ENCODE measurements around the gene RAP1GAP2.
"Not testable (repeated sequence)": the region's sequence is repeated elsewhere in the genome, so short reads cannot be mapped to it uniquely, and the experiment has no call there.

The RAP1GAP2 gene

DNA sequence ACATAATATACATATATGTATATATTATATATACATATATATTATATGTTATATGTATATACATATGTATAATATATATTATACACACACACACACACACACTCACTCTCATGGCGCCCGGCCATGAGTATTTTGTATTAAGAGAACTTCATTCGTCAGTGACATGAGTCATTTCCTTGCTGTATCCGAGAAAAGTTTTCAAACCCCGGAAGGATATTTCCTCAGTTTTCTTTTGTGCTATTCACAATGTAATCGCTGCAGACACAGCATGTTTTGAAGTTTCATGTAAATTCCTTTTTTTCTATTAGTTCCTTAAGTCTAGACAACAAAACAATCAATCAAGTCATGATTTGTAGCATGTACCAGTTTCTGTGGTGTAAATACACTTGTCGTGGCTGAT lies 233.9 kb downstream of the RAP1GAP2 start:
- DNase-seq (ENCODE audit: insufficient read length, low spot score) (no peak), FAIRE-seq (no peak)

DNA sequence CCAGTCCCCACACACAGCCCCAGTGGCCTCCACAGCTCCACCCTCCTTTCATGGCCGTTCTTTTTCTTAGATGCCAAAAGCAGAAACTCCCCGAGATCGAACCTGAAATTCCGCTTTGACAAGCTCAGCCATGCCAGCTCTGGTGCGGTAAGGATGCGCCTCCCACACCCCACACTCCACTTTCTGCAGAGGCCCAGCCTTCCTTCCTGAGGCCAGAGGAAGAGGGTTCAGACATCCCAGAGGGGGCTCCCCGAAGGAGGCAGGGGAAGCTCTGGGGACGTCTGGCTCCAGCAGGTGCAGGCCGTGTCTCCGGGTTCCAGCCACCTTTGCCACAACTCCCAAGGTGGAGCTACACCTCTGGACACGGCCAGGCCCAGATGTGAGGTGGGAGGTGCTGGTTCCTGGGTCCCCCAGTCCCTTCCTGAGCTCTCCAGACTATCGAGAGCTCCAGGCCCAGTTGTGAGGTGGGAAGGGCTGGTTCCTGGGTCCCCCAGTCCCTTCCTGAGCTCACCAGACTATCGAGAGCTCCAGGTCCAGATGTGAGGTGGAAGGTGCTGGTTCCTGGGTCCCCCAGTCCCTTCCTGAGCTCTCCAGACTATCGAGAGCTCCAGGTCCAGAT lies 234.7 kb downstream of the RAP1GAP2 start:
- FAIRE-seq; DNase-seq (ENCODE audit: insufficient read length, low spot score): not testable (repeated sequence)

More for the DNA sequence above, 233.9 kb downstream of the RAP1GAP2 start:
- TF ChIP-seq PAX5 (IDR thresholded peaks at IDR 0.05; ENCODE audit: insufficient read depth, low read length, severe bottlenecking) (no peak), SPI1 (IDR thresholded peaks at IDR 0.05; ENCODE audit: low read depth, low read length) (no peak), POLR2A (IDR thresholded peaks at IDR 0.05; ENCODE audit: low read depth, low read length) (no peak), POLR2AphosphoS5 (IDR thresholded peaks at IDR 0.05; ENCODE audit: low read depth, low read length) (no peak), POU2F2 (IDR thresholded peaks at IDR 0.05; ENCODE audit: low read depth, low read length) (no peak), TAF1 (IDR thresholded peaks at IDR 0.05; ENCODE audit: low read depth, low read length) (no peak)

DNA sequence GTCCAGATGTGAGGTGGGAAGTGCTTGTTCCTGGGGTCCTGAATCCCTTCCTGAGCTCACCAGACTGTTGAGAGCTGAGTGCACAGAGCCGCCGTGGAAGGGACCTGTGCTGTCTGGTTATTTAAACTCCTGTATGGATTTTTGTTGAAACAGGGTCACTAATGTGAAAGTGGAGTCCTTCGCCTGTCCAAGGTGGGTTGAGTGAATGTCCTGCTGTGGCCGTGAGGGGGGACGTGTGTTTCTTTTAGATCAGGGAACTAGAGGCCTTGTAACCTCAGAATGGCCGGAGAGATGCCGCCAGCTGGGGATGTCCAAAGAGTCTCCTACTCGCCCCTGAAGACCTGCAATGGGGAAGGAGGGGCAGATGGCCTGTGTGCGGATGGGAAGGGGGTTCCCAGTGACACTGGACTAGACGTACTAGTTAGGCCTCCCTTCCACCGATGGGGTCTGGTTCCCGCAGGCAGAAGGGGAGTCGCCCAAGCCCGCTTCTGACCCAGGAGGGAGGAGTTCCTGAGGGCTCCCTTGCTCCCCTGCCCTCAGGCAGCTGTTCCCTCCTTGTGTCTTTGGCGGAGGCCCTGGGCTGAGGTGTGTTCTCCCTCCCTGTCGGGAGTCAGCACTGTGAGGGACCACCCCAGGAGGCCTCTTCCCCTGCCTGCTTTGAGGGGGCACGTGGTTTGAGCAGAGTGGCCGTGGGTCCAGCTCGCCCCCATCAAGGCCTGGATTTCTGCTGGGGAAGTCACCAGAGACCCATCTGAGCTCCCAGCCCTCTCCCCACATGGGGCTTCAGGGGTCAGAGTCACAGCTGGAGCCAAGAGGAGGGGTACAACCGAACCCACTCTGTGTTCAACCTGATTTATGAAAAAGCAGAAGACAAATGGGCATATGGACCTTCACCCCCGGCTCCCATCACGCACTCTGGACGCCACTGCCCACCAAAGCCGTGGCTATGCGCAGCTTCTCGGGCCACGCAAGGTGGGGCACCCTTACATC lies 236.3 kb downstream of the RAP1GAP2 start:
- DNase-seq (ENCODE audit: insufficient read length, low spot score) (no peak), FAIRE-seq (no peak)
- TF ChIP-seq TAF1 (IDR thresholded peaks at IDR 0.05; ENCODE audit: low read depth, low read length) (no peak), POU2F2 (IDR thresholded peaks at IDR 0.05; ENCODE audit: low read depth, low read length) (no peak), SPI1 (IDR thresholded peaks at IDR 0.05; ENCODE audit: low read depth, low read length) (no peak), POLR2A (IDR thresholded peaks at IDR 0.05; ENCODE audit: low read depth, low read length) (no peak), POLR2AphosphoS5 (IDR thresholded peaks at IDR 0.05; ENCODE audit: low read depth, low read length) (no peak), PAX5 (IDR thresholded peaks at IDR 0.05; ENCODE audit: insufficient read depth, low read length, severe bottlenecking) (no peak)

DNA sequence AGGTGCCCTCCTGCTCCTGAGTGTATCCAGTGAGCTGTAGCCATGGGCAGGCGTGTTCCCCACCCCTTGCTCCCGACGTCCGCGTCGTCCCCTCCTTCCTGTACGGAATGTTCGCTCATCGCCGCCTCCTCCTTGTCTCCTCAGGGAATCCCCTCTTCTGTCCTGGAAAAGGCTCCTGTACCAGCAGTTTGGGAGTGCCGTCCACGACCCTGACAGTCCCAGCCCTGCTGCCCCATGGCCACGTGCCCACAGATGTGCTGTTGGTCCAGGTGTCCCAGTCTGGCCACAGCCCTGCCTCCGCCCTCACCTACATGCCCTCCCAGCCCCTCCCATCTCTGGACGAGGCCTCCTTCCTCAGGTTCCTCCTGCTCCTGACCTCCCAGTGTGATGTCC lies 237.0 kb downstream of the RAP1GAP2 start:
- FAIRE-seq = no peak
- no peak for DNase-seq (ENCODE audit: insufficient read length, low spot score)
- TF ChIP-seq TAF1 (IDR thresholded peaks at IDR 0.05; ENCODE audit: low read depth, low read length) (no peak), PAX5 (IDR thresholded peaks at IDR 0.05; ENCODE audit: insufficient read depth, low read length, severe bottlenecking) (no peak), POLR2AphosphoS5 (IDR thresholded peaks at IDR 0.05; ENCODE audit: low read depth, low read length) (no peak), SPI1 (IDR thresholded peaks at IDR 0.05; ENCODE audit: low read depth, low read length) (no peak), POLR2A (IDR thresholded peaks at IDR 0.05; ENCODE audit: low read depth, low read length) (no peak), POU2F2 (IDR thresholded peaks at IDR 0.05; ENCODE audit: low read depth, low read length) (no peak)

DNA sequence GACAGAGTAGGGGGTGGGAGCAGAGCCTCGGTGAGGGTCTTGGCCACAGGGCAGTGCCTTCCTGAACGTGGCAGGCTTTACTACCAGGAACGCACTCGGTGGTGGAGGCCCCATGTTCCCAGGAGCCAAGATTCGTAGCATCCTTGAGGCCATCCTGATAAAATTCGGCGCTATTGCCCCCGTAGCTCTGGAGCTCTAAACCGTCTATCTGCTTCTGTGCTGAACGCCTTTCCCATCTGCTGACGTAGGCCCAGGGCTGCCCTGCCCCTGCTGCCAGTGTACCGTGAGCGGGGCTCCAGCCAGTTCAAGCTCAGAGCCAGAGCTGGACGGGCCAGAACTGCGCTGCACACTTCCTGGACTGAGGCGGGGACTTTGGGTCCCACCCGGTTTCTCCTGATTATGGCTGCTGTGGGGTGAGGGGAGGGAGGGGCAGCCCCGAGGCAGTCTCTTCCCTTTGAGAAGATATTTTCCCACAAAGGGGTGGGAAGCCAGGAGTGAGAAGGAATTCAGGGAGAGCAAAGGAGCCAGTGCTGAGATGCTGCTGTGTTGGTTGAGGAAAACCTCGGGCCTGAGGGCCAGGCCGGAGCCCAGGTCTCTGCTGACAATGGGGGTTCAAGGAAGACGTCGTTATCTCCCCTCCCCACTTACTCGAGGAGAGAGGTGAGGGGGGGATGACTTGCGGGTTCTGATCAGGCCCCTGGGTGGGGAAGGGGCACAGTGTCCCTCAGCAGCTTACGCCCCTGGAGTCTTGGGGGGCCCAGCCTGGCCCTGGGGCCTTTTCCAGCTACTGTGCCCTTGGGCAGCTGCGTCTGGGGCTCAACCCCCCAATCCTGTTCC lies 237.7 kb downstream of the RAP1GAP2 start:
- TF ChIP-seq POLR2A (IDR thresholded peaks at IDR 0.05; ENCODE audit: low read depth, low read length) (no peak), SPI1 (IDR thresholded peaks at IDR 0.05; ENCODE audit: low read depth, low read length) (no peak), TAF1 (IDR thresholded peaks at IDR 0.05; ENCODE audit: low read depth, low read length) (no peak), POLR2AphosphoS5 (IDR thresholded peaks at IDR 0.05; ENCODE audit: low read depth, low read length) (no peak), PAX5 (IDR thresholded peaks at IDR 0.05; ENCODE audit: insufficient read depth, low read length, severe bottlenecking) (no peak), POU2F2 (IDR thresholded peaks at IDR 0.05; ENCODE audit: low read depth, low read length) (no peak)
- no peak for DNase-seq (ENCODE audit: insufficient read length, low spot score)
- no peak for FAIRE-seq

DNA sequence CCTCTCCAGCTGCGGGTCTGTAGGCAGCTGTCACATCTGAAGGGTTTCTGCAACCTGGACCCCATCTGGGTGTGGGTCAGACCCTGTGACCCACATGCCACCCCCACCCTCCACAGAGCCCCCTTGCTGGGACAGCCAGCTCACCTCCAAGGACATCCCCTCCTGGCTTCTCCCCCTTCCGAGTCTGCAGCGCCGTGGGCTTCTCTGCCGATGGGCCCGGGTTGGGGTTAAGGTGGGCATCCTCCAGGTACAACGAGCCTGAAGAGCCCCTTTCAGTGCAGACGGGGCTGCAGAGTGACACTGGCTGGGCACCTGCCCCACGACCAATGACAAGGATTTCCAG lies 238.3 kb downstream of the RAP1GAP2 start:
- DNase-seq (ENCODE audit: insufficient read length, low spot score) (no peak), FAIRE-seq (no peak)
- no peak for TF ChIP-seq POU2F2 (IDR thresholded peaks at IDR 0.05; ENCODE audit: low read depth, low read length)
- no peak for TF ChIP-seq SPI1 (IDR thresholded peaks at IDR 0.05; ENCODE audit: low read depth, low read length)
- no peak for TF ChIP-seq PAX5 (IDR thresholded peaks at IDR 0.05; ENCODE audit: insufficient read depth, low read length, severe bottlenecking)

DNA sequence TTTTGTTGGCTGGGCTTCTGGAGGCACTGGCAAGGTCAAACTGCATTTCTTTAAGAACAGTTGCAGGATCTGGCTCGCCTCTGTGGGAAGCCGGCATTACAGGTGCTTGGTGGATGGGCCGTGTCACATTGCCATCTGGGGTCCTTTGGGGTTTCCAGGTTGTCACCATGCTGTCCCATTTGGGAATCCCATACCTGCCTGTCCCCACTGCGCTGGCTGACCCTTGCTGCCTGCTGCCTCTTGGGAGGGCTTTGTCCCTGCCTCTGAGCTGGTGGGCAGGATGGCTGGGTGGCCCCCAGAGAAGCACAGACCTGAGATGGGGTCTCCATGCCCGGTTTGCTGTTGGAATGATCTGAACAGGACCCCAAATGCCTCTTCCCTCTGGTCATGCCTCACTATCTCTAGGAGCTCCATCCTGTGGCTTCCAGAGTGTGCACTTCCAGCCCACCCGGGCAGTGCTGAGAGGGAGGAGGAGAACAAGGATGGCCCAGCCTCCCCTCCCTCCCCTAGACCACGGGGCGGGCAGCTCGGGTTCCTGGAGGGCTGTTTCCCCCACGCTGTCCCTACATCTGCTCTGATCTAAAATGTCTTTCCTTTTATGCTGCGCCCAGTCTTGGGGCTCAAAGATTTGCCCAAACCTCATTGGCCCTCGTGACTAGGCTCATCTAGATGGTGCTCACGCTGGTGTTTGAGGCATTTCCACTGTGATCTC lies 239.2 kb downstream of the RAP1GAP2 start:
- DNase-seq (ENCODE audit: insufficient read length, low spot score) (no peak), FAIRE-seq (no peak)
- TF ChIP-seq POU2F2 (IDR thresholded peaks at IDR 0.05; ENCODE audit: low read depth, low read length) (no peak), TAF1 (IDR thresholded peaks at IDR 0.05; ENCODE audit: low read depth, low read length) (no peak), POLR2AphosphoS5 (IDR thresholded peaks at IDR 0.05; ENCODE audit: low read depth, low read length) (no peak)

DNA sequence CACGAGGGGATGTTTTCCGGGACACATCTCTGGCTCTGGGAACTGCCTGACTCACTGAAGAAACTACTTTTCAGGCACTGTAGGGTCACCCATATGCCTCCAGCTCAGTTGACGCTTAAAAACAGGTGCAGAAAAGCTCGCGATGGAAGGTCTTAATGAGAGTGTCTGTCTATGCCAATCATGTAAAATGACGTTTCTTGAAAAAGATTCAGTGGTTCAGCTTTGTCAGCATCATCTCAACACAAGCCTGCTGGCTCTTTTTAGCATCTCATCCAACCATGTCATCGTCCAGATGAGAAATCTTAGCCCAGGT lies 239.7 kb downstream of the RAP1GAP2 start:
- TF ChIP-seq POU2F2 (IDR thresholded peaks at IDR 0.05; ENCODE audit: low read depth, low read length) (no peak), POLR2AphosphoS5 (IDR thresholded peaks at IDR 0.05; ENCODE audit: low read depth, low read length) (no peak), SPI1 (IDR thresholded peaks at IDR 0.05; ENCODE audit: low read depth, low read length) (no peak), POLR2A (IDR thresholded peaks at IDR 0.05; ENCODE audit: low read depth, low read length) (no peak), TAF1 (IDR thresholded peaks at IDR 0.05; ENCODE audit: low read depth, low read length) (no peak), PAX5 (IDR thresholded peaks at IDR 0.05; ENCODE audit: insufficient read depth, low read length, severe bottlenecking) (no peak)
- DNase-seq (ENCODE audit: insufficient read length, low spot score) (no peak), FAIRE-seq (no peak)

DNA sequence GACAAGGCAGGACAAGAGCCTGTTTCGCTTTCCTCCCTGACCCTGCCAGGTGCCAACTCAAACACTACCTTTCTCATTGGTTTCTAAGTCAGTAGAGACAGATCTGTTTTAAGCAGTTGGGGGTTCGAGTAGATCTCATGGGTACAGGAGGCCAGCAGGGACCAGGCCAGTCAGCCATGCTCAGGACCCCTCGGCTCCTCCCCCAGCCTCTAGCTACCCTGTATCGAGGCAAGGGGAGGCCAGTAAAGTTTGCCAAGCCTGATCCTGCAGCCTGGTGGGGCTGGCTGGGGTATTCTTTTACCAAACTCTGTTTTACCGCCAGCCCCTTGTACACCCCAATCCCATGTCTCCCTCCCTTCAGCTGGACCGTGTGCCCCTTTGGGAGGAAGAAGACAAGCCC lies 240.6 kb downstream of the RAP1GAP2 start:
- DNase-seq (ENCODE audit: insufficient read length, low spot score) = no peak
- TF ChIP-seq PAX5 (IDR thresholded peaks at IDR 0.05; ENCODE audit: insufficient read depth, low read length, severe bottlenecking) = no peak
- no peak for TF ChIP-seq SPI1 (IDR thresholded peaks at IDR 0.05; ENCODE audit: low read depth, low read length)
- no peak for TF ChIP-seq TAF1 (IDR thresholded peaks at IDR 0.05; ENCODE audit: low read depth, low read length)
- TF ChIP-seq POLR2A (IDR thresholded peaks at IDR 0.05; ENCODE audit: low read depth, low read length) = no peak
- no peak for TF ChIP-seq POU2F2 (IDR thresholded peaks at IDR 0.05; ENCODE audit: low read depth, low read length)
- no peak for TF ChIP-seq POLR2AphosphoS5 (IDR thresholded peaks at IDR 0.05; ENCODE audit: low read depth, low read length)
- no peak for FAIRE-seq
